ENCODE data around the gene CELF6.

DNA sequence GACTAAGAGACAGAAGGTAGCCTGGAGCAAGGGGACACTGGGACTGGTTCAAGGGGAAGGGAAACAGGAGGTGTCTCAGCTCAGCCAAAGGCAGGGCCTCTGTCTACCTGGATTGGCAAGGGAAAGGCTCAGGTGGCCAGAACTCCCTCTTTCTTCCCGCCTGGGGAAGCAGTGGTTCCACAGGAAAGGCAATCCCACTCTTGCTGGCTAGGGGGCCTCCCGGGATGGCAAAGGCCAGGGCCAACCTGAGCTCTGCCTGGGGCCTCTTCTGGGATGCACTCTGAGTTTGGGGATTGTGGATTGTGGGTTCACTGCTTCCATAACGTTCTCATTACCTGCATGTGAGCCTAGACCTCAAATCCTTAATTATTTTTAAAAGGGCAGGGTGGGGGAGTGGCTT is 34.6 kb downstream of the CELF6 start:
- TF ChIP-seq, protein P1, sequence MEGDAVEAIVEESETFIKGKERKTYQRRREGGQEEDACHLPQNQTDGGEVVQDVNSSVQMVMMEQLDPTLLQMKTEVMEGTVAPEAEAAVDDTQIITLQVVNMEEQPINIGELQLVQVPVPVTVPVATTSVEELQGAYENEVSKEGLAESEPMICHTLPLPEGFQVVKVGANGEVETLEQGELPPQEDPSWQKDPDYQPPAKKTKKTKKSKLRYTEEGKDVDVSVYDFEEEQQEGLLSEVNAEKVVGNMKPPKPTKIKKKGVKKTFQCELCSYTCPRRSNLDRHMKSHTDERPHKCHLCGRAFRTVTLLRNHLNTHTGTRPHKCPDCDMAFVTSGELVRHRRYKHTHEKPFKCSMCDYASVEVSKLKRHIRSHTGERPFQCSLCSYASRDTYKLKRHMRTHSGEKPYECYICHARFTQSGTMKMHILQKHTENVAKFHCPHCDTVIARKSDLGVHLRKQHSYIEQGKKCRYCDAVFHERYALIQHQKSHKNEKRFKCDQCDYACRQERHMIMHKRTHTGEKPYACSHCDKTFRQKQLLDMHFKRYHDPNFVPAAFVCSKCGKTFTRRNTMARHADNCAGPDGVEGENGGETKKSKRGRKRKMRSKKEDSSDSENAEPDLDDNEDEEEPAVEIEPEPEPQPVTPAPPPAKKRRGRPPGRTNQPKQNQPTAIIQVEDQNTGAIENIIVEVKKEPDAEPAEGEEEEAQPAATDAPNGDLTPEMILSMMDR (conservative IDR thresholded peaks at IDR 0.05; ENCODE audit: low read length): no peak
- no peak for TF ChIP-seq EZH2phosphoT487 (IDR thresholded peaks at IDR 0.05; ENCODE audit: borderline replicate concordance)
